GM19438 (cell line): ENCODE measurements around the gene DBP.
"Not testable (repeated sequence)": the region's sequence is repeated elsewhere in the genome, so short reads cannot be mapped to it uniquely, and the experiment has no call there.

Experiments used
- ATAC-seq: cut with Tn5 transposase; IDR thresholded peaks from one replicate; pipeline ENCODE4 v1.9.1; 2021; ENCODE audit warnings: low read depth; ENCODE audit not compliant: unreplicated experiment

The DBP gene, protein sequence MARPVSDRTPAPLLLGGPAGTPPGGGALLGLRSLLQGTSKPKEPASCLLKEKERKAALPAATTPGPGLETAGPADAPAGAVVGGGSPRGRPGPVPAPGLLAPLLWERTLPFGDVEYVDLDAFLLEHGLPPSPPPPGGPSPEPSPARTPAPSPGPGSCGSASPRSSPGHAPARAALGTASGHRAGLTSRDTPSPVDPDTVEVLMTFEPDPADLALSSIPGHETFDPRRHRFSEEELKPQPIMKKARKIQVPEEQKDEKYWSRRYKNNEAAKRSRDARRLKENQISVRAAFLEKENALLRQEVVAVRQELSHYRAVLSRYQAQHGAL

DNA sequence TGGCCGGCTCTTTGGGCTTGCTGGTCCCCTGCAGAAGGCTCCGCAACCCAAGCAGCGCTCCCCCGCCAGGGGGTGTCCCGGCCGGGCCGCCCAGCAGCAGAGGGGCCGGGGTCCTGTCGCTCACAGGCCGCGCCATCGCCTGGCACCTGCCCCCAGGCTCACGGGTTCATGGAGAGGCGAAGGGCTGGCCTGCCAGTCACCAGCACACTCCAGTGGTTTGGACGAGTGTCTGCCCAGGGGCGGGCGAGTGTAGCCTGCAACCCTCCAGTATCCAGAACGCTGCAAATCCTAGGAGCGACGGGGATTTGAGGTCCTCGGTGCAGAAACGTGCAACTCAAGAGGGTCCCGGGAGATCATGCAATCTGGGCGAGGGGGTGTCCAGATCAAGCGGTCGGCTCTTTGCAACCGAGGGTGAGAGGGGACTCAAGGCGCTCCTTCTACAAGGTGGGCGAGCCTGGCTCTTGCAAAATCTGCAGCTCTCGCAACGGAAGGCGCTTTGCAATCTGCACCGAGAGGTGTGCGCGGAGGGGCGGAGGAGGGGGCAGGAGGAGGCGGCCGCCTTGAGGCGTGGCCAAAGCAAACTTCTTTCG, at the start of gene DBP:
Gene DBP (minus strand): TSS at position 521 of the 590 bp plus-strand sequence. CDS start 385 bp downstream, at position 136.
- ATAC-seq = no peak

DNA sequence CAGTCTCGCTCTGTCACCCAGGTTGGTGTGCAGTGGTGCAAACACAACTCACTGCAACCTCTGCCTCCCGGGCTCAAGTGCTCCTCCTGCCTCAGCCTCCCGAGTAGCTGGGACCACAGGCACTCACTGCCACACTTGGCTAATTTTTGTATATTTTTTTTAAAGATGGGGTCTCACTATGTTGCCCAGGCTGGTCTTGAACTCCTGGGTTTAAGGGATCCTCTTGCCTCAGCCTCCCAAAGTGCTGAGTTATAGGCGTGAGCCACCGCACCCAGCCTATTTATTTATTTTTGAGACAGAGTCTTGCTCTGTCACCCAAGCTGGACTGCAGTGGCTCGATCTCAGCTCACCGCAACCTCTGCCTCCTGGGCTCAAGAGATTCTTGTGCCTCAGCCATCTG, 49.5 kb upstream of the DBP start:
- not testable (repeated sequence) for ATAC-seq

DNA sequence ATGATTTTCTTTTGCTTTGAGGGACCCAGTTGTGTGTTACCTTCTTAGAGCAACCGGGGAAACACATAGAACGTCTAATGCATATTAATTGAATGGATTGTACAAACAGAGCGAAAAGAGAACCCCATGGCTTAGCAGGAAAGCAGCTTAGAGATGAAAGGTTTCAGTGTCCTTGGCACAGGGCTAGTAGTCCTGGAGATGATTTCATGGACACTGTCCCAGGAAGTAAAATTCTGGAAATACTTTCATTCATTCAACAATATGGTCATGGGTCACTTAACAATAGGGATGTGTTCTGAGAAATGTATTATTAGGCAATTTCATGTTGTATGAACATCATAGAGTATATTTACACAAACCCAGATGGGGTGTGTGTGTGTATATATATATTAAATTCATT, 48.9 kb upstream of the DBP start:
- no peak for ATAC-seq

DNA sequence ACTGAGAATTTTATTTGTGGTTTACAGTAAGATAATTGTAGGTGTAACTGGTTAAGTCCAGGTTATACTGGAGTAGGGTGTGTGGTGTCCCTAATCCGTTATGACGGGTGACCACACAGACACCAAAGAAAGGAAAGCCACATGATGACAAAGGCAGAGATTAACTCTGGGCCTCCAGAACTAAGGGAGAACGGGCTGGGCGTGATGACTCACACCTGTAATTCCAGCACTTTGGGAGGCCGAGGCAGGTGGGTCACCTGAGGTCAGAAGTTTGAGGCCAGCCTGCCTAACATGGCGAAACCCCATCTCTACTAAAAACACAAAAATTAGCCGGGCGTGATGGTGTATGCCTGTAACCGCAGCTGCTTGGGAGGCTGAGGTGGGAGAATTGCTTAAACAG, 48.4 kb upstream of the DBP start:
- ATAC-seq = no peak

DNA sequence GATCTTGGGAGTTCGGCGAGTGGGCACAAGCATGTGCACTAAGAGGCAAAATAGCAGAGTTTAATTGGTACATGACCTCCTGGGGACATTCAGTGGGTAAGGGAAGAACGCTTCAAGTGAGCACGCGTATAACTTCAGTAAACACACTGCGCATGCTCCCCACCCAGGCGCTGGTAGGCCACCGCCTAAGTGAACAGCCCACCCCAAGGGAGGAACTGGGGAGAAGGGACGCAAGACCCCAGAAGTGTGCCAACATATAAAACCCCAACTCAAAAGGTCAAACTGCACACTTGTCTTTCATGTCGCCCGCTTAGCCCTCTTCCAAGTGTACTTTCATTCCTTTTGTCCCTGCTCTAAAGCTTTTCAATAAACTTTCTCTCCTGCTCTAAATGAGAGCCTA, 46.2 kb upstream of the DBP start:
- no peak for ATAC-seq

DNA sequence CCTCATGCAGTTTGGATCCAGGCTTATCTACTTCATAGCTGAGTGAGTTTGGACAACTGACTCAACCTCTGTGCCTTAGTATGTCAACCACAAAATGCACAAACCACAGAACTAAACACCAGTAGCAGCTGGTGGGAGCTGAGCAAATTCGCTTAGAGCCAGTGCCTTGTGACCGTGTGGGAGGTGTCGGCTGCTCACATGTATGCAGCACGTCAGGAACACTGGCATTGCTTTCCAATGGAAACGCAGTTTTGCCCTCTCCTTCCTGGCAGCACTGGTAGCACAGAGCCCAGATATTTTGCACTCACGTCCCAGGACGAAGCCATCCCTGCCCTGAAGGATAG, 43.9 kb upstream of the DBP start:
- no peak for ATAC-seq

DNA sequence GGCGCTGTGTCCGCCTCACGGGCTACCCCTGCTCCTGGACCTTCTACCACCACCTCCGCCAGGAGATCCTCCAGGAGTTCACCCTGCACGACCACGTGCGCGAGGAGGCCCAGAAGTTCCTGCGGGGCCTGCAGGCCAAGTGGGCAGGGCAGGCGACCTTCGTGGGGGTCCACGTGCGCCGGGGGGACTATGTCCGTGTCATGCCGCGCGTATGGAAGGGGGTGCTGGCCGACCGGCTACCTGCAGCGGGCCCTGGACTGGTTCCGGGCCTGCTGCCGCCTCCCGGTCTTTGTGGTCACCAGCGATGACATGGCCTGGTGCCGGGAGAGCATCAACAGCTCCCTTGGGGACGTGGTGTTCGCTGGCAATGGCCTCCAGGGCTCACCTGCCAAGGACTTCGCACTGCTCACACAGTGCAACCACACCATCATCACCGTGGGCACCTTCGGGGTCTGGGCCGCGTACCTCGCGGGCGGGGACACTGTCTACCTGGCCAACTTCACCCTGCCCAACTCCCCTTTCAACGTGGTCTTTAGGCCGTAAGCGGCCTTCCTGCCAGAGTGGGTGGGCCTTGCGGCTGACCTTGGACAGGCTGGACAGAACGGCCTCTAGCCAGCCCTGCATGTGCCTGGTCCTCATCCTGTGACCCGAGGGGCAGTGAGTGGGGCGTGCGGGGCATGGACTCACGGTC, 43.4 kb upstream of the DBP start:
- ATAC-seq = no peak

DNA sequence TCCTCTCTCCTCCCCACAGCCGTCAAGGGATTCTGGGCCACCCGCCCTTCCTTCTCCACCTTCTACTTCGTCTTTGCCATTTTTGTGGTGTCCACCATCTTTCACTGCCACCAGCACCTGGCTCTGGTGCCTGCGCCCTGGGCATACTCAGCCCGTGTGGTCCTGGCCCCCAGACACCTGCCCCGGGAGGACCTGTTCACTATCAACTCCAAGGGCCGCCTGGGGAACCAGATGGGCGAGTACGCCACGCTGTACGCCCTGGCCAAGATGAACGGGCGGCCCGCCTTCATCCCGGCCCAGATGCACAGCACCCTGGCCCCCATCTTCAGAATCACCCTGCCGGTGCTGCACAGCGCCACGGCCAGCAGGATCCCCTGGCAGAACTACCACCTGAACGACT, 42.8 kb upstream of the DBP start:
- ATAC-seq = not testable (repeated sequence)

DNA sequence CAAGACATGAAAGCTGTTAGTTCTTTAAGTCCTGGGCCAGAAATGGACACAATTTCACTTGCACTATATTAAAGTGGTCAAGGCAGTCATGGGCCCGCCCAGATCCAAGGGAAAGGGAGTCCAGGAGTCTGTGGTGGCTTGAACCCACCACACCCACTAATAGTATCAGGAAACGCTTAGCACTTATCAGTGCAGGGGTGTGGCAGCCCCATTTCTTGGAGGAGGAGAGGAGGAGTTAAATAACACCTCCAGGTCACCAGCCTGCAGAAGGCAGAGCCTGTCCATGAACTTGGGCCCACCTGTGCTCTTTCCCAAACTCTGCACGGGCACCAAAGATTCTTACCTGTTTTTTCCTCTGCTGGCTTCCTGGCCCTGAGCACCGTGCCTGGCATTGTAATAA, 41.0 kb upstream of the DBP start:
- ATAC-seq = no peak

DNA sequence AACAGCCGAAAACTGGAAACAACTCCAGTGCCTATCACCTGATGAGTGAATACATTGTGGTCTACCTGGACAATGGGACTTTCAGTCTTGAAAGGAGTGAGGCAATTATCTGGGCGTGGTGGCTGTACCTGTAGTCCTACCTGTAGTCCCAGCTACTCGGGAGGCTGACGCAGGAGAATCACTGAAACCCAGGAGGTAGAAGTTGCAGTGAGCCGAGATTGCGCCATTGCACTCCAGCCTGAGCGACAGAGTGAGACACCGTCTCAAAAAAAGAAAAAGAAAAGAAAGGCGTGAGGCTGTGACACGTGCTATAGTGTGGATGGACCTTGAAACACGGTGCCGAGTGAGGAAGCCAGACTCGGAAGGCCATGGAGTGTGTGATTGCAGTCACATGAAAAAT, 39.7 kb upstream of the DBP start:
- ATAC-seq = no peak

DNA sequence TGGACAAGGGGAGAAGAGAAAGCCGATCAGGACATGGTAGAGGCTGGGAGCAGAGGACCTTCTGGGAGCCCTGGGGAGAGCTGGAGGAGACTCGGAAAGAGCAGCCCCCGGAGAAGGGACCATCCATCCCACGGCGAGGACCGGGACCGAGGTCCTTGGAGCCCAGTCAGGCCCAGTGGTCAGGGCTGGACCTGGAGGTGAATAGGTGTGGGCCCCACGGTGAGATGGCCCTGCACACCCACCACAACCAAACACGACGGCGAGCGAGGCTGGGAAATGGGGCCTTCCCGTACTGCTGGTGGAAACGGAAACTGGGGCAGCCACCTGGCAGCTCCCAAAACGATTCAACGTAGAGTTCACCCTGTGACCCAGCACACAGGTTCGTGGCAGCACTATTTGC, 39.3 kb upstream of the DBP start:
- ATAC-seq = no peak

DNA sequence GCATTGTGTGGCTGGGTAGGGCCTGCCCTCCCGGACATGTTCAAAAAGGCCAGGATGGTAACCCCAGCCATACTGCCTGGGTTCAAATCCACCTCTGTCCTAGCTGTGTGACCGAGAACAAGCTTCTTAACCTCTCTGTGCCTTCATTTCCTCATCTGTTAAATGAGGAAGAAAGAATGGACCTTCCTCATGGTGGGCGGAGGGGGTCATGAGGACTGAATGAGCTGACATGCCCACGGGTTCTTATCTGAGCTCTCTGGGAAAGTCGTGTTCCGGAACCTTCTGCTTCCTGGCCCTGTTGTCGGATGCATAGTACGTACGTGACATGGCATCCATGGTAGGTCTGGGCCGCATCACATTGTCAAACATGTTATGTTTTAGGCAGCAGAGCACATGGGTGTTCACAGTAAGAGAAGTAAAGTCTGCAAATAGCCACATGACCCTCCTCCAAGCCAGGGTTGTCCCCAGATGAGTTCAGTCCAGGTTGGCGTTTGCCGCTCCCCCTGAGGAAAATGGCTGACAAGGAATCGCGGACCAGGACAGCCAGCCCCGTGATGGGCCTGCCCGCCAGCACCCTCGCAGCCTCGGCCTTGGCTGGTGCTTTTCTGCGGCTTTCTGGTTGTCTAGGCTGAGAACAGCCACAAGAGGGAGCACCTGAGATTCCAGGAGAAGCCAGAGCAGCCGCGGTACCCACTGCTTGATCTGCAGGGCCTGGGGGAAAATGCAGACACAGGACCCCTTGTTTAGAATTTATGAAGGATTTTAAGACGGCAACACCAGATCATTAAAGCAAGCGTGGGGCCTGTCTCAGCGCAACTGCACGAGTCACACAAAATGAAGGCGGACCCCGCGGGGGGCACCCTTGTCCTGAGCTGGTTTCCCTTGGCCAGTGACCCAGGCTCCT, 38.0 kb upstream of the DBP start:
- ATAC-seq = no peak

DNA sequence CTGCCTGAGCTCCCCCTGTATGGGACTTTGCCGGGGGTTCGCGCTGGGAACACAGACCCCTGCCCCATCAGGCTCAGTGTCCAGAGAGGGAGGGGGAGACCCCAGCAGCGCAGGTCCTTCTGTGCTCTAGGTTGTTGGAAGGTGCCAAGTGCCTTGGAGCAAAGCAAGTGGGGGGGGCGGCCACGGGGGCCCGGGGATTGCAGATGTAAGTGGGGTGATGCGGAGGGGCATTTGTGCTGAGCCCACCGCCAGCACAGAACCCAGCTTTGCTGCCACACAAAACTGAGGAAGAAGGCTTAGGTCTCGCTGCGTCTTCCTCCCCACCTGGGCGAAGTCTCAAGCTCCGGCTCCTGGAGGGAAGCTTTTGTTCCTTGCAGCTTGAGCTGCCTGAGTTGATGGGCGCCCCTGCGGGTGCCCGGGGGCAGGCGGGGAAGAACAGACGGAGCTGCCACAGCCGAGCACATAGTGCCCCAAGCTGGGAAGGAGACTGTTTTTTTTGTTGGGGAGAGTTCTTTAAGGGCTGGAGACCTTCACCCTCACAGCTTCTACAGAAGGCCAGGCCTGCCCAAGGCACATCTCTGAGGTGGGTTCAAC, 37.1 kb upstream of the DBP start:
- no peak for ATAC-seq

DNA sequence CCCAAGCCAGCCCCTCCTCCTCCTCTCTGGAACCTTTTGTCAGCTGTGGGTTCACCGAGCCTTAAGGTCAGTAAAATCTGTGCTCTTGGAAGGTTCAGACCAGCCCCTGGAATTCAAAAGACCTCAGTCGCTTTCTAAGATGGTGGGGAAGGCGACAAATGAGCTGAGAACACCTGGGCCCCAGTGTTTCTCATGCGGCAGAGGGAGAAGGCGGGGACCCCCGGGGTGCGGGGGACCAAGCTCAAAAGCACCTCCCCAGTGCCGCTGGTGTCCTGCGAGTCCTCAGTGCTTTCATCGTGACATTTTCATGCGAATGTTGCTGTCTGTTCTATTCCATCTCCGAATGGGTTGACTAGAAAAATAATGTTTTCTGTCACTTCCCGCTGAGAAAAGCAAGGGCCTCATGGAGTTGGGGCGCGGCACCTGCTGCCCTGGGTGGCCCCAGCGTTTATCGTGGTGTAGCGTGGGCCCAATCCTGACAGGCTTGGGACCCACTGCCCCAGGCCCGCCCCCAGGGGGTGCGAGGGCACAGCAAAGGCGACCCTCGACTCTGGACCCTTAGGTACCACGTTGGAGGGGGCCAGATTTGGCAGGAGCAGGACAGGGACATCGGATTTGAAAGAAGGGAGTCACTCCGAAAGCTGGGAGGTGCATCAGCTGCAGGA, 36.4 kb upstream of the DBP start:
- ATAC-seq = no peak

DNA sequence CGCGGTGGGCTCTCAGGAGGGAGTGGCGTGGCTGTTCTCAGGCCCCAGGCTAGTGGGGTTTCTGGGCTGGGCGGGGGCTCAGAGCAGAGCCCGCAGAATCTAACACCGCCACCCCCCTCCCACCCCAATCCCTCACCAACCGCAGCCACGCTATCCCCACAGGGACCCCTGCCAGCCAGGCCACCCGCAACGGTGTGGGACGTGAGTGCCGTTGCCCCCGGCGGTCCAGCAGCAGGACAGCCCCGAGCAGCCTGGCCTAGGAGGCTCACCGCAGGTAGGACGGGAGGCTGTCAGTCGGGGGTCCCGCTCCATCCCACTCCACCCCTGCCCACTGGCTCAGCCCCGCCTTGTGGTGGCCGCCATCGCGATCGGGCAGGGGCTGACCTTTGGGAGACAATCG, 35.8 kb upstream of the DBP start, which contains the start of gene NTN5:
Gene NTN5 (minus strand): TSS at position 24 of the 400 bp plus-strand sequence. CDS start 2,031 bp downstream, outside the sequence.
- ATAC-seq = no peak

DNA sequence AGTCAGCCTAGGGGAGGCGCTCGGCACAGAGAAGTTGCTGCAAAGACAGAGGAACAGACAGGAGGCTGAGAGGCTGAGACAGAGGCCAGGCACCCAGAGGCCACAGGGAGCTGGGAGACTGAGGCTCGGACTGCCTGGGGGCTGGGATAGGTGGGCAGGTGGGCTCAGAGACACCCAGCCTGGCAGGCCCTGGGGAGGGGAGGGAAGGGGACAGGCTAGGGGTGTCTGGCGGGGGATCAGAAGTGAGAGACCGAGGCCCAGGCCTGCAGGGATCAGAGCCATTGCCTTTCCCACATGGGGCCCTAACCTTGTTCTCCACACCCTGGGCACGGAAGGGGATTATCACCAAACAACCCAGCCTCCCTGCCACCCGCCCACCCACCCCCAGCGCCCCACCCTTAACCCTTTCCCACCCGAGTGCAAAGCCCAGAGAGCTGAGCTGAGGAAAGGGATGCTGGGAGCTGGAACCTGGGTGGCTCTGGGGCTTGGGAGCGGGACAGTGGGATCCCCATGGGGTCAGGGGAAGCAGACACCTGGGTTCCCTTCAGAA, 34.3 kb upstream of the DBP start:
- no peak for ATAC-seq

DNA sequence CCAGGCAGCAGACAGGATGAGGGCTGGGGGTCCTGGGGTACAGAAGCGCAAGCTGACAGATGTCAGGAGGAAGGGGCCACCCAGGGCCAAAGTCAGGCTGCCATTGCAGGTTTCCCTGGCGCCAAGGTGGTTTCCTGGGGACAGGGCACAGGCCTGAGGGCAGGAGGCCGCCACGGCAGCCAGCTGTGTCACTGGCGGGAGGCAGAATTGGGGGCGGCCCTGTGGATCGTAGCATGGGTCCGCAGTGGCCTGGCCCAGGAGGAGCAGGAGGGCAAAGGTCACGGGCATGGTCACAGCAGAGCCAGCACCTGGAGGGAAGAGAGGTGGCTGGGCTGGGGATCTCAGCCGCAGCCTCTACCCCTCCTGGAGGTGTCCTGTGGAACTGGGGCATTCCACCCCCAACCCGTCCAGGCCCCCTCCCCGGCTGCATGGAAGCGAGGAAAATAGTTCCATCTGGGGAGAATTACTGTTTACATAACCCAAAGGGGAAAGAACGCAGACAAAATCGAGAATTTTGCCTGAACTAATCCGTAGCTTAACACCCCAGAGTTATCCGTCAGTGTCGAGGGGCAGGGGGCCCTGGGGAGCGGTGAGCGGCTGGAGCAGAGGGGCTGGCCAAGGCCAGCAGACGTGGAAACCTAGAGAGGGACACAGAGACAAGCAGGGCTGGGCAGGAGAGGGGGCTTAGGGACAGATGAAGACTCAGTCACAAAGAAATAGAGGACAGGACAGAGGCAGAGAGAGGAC, 33.7 kb upstream of the DBP start:
- ATAC-seq = no peak

DNA sequence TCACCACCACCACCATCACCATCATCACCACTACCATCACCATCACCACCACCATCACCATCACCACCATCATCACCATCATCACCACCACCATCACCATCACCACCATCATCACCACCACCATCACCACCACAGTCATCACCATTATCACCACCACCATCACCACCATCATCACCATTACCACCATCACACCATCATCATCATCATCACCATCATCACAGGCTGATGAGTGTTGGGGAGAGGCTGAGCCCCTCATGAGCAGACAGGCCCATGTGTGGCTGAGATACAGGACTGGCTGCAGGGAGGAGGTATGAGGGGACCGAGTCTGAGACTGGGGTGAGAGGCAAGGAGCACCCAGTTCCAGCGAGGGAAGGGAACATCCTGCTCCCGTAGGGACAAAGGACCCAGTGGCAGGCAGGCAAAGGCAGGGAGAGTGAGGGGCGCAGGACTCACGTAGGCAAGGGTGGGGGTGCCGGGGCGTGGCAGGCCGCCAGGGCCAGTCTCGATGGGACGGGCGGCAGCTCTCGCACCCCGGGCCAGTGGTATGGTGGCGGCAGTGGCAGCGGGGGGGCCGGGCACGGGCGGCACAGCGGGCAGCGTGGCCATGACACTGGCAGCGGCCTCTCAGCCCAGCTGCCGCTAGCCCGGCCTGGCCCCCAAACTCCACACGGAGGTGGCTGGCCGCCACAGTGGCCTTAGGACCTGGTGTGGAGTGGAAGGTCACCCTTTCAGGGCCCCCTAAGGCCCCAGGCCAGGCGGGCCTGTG, 32.9 kb upstream of the DBP start:
- ATAC-seq = no peak
